Activated T-cell treated with anti-CD3 and anti-CD28 coated beads, Interleukin-2, amount 50 U/mL, for 24 hours (primary cell): ENCODE data around the gene ZNF629.
A peak's percentile ranks its signal among the peaks of the same experiment; 100 is the strongest.
"Not testable (repeated sequence)": the region's sequence is repeated elsewhere in the genome, so short reads cannot be mapped to it uniquely, and the experiment has no call there.

Experiments used
- DNase-seq: peaks from one replicate; pipeline ENCODE4 v3.0.0-alpha.2; 2020
- H3K27ac Mint-ChIP-seq: 2 replicates; pipeline ENCODE4 v1.8.0; 2020; ENCODE audit warnings: mild to moderate bottlenecking, mixed read lengths
- H3K27me3 Mint-ChIP-seq: 2 replicates; pipeline ENCODE4 v1.8.0; 2020; ENCODE audit warnings: mixed read lengths
- H3K36me3 Mint-ChIP-seq: 2 replicates; pipeline ENCODE4 v1.8.0; 2020; ENCODE audit warnings: low read depth, mixed read lengths
- H3K4me1 Mint-ChIP-seq: 2 replicates; pipeline ENCODE4 v1.8.0; 2020; ENCODE audit warnings: low read depth, mixed read lengths
- H3K4me3 Mint-ChIP-seq: 2 replicates; pipeline ENCODE4 v1.8.0; 2020; ENCODE audit warnings: mild to moderate bottlenecking, moderate library complexity, mixed read lengths
- H3K9me3 Mint-ChIP-seq: 2 replicates; pipeline ENCODE4 v1.8.0; 2020; ENCODE audit warnings: mixed read lengths

The ZNF629 gene

GRCh38 chr16:30786936-30787612 lies at the start of gene ZNF629:
TSS of gene ZNF629 (minus strand) at chr16:30787205. CDS start at chr16:30784482, 2,723 bp downstream.
- Mint-ChIP-seq H3K27ac (peak within 1 kb of the TSS; percentile 83), H3K4me3 (peak within 1 kb of the TSS; percentile 85), H3K27me3 (peaks cover 4% of the 10 kb centered on the region), H3K9me3 (no peaks in the 10 kb centered on the region), H3K4me1 (peaks cover 21% of the 10 kb centered on the region), H3K36me3 (peaks cover 13% of the 10 kb centered on the region)
- peak; percentile 66 for DNase-seq

GRCh38 chr16:30834130-30834740 lies 47.2 kb upstream of the ZNF629 start:
- H3K27me3 Mint-ChIP-seq: no peaks in the 10 kb centered on the region
- H3K27ac Mint-ChIP-seq: no peak overlapping the region
- DNase-seq: no peak
- H3K4me1 Mint-ChIP-seq: no peaks in the 10 kb centered on the region
- H3K9me3 Mint-ChIP-seq: no peaks in the 10 kb centered on the region
- H3K36me3 Mint-ChIP-seq: no peaks in the 10 kb centered on the region
- H3K4me3 Mint-ChIP-seq: no peak overlapping the region

- DNase-seq: no peak
- H3K27me3 Mint-ChIP-seq: no peaks in the 10 kb centered on the region
- no peaks in the 10 kb centered on the region for H3K36me3 Mint-ChIP-seq
- H3K27ac Mint-ChIP-seq: no peak overlapping the region
- no peaks in the 10 kb centered on the region for H3K9me3 Mint-ChIP-seq
- no peaks in the 10 kb centered on the region for H3K4me1 Mint-ChIP-seq
- no peak overlapping the region for H3K4me3 Mint-ChIP-seq
Observed at GRCh38 chr16:30830072-30830417, 43.0 kb upstream of the ZNF629 start.

GRCh38 chr16:30829130-30830071 lies 42.4 kb upstream of the ZNF629 start:
- Mint-ChIP-seq H3K36me3 (no peaks in the 10 kb centered on the region), H3K9me3 (no peaks in the 10 kb centered on the region), H3K4me1 (no peaks in the 10 kb centered on the region), H3K27ac (no peak overlapping the region), H3K4me3 (no peak overlapping the region), H3K27me3 (no peaks in the 10 kb centered on the region)
- DNase-seq: no peak

GRCh38 chr16:30821891-30822290 lies 34.9 kb upstream of the ZNF629 start:
- no peaks in the 10 kb centered on the region for H3K27me3 Mint-ChIP-seq
- H3K4me3 Mint-ChIP-seq: no peak overlapping the region
- H3K36me3 Mint-ChIP-seq: no peaks in the 10 kb centered on the region
- H3K9me3 Mint-ChIP-seq: no peaks in the 10 kb centered on the region
- H3K4me1 Mint-ChIP-seq: no peaks in the 10 kb centered on the region
- DNase-seq: no peak
- H3K27ac Mint-ChIP-seq: no peak overlapping the region

GRCh38 chr16:30821441-30821840 lies 34.4 kb upstream of the ZNF629 start:
- not testable (repeated sequence) for DNase-seq, H3K27me3 Mint-ChIP-seq, H3K4me1 Mint-ChIP-seq, H3K36me3 Mint-ChIP-seq, H3K9me3 Mint-ChIP-seq, H3K4me3 Mint-ChIP-seq, H3K27ac Mint-ChIP-seq

- no peaks in the 10 kb centered on the region for H3K36me3 Mint-ChIP-seq
- no peak overlapping the region for H3K27ac Mint-ChIP-seq
- H3K4me3 Mint-ChIP-seq: no peak overlapping the region
- no peaks in the 10 kb centered on the region for H3K4me1 Mint-ChIP-seq
- no peaks in the 10 kb centered on the region for H3K9me3 Mint-ChIP-seq
- no peak for DNase-seq
- no peaks in the 10 kb centered on the region for H3K27me3 Mint-ChIP-seq
Observed at GRCh38 chr16:30820952-30821421, 34.0 kb upstream of the ZNF629 start.

- Mint-ChIP-seq H3K4me3 (no peak overlapping the region), H3K27ac (no peak overlapping the region), H3K27me3 (no peaks in the 10 kb centered on the region), H3K9me3 (no peaks in the 10 kb centered on the region), H3K4me1 (peaks cover 14% of the 10 kb centered on the region), H3K36me3 (no peaks in the 10 kb centered on the region)
- no peak for DNase-seq
Observed at GRCh38 chr16:30816769-30817168, 29.8 kb upstream of the ZNF629 start.

GRCh38 chr16:30813821-30814189 lies 26.8 kb upstream of the ZNF629 start:
- peaks cover 14% of the 10 kb centered on the region for H3K4me1 Mint-ChIP-seq
- H3K4me3 Mint-ChIP-seq: peak overlapping the region; percentile 80
- no peaks in the 10 kb centered on the region for H3K36me3 Mint-ChIP-seq
- peak overlapping the region; percentile 88 for H3K27ac Mint-ChIP-seq
- H3K9me3 Mint-ChIP-seq: no peaks in the 10 kb centered on the region
- no peak for DNase-seq
- H3K27me3 Mint-ChIP-seq: no peaks in the 10 kb centered on the region

GRCh38 chr16:30809675-30810074 lies 22.7 kb upstream of the ZNF629 start:
- peaks cover 29% of the 10 kb centered on the region for H3K4me1 Mint-ChIP-seq

GRCh38 chr16:30808890-30809426 lies 22.0 kb upstream of the ZNF629 start:
- H3K36me3 Mint-ChIP-seq, H3K27ac Mint-ChIP-seq, DNase-seq, H3K4me3 Mint-ChIP-seq, H3K27me3 Mint-ChIP-seq, H3K9me3 Mint-ChIP-seq: not testable (repeated sequence)
- peaks cover 24% of the 10 kb centered on the region for H3K4me1 Mint-ChIP-seq

More at GRCh38 chr16:30809675-30810074, 22.7 kb upstream of the ZNF629 start:
- not testable (repeated sequence) for H3K27me3 Mint-ChIP-seq, DNase-seq, H3K4me3 Mint-ChIP-seq, H3K27ac Mint-ChIP-seq, H3K9me3 Mint-ChIP-seq, H3K36me3 Mint-ChIP-seq

- peaks cover 5% of the 10 kb centered on the region for H3K27me3 Mint-ChIP-seq
Observed at GRCh38 chr16:30808146-30808545, 21.1 kb upstream of the ZNF629 start.

GRCh38 chr16:30805370-30806169 lies 18.6 kb upstream of the ZNF629 start:
- peaks cover 20% of the 10 kb centered on the region for H3K4me1 Mint-ChIP-seq
- DNase-seq: peak; percentile 79
- H3K9me3 Mint-ChIP-seq: no peaks in the 10 kb centered on the region
- H3K36me3 Mint-ChIP-seq: no peaks in the 10 kb centered on the region
- peak overlapping the region; percentile 85 for H3K27ac Mint-ChIP-seq
- H3K4me3 Mint-ChIP-seq: peak overlapping the region; percentile 59
- peaks cover 5% of the 10 kb centered on the region for H3K27me3 Mint-ChIP-seq

More at GRCh38 chr16:30808146-30808545, 21.1 kb upstream of the ZNF629 start:
- Mint-ChIP-seq H3K4me1 (peaks cover 20% of the 10 kb centered on the region), H3K27ac (no peak overlapping the region), H3K9me3 (no peaks in the 10 kb centered on the region), H3K36me3 (no peaks in the 10 kb centered on the region), H3K4me3 (no peak overlapping the region)
- no peak for DNase-seq

GRCh38 chr16:30805056-30805369 lies 18.0 kb upstream of the ZNF629 start:
- H3K9me3 Mint-ChIP-seq: no peaks in the 10 kb centered on the region
- no peaks in the 10 kb centered on the region for H3K36me3 Mint-ChIP-seq
- peak overlapping the region; percentile 59 for H3K4me3 Mint-ChIP-seq
- H3K27ac Mint-ChIP-seq: peak overlapping the region; percentile 85
- DNase-seq: no peak
- H3K27me3 Mint-ChIP-seq: peaks cover 5% of the 10 kb centered on the region
- H3K4me1 Mint-ChIP-seq: peaks cover 20% of the 10 kb centered on the region
